ENCODE measurements around the gene C17orf75.

The C17orf75 gene

DNA sequence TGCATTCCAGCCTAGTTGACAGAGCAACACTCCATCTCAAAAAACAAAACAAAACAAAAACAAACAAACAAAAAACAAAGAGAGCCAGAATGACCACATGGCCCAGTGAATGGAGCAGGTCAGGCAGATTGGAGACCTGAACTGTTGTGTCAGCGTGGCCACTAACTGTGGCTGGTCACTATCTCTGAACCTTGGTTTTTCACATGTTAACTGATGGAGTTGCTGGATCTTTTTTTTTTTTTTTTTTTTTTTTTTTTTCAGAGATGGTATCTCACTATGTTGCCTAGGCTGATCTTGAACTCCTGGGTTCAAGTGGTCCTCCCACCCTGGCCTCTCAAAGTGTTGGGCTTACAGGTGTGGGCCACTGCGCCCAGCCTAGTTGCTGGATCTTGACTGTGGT lies 44.5 kb downstream of the C17orf75 start:
- POLR2A ChIA-PET = no interaction called here
- CTCF ChIA-PET = interaction anchor here (1.7 kb wide), 1 partner anchor 45 kb away, joined by 4 read pairs; no protein-coding TSS in a partner anchor
- TF ChIP-seq, protein P1, sequence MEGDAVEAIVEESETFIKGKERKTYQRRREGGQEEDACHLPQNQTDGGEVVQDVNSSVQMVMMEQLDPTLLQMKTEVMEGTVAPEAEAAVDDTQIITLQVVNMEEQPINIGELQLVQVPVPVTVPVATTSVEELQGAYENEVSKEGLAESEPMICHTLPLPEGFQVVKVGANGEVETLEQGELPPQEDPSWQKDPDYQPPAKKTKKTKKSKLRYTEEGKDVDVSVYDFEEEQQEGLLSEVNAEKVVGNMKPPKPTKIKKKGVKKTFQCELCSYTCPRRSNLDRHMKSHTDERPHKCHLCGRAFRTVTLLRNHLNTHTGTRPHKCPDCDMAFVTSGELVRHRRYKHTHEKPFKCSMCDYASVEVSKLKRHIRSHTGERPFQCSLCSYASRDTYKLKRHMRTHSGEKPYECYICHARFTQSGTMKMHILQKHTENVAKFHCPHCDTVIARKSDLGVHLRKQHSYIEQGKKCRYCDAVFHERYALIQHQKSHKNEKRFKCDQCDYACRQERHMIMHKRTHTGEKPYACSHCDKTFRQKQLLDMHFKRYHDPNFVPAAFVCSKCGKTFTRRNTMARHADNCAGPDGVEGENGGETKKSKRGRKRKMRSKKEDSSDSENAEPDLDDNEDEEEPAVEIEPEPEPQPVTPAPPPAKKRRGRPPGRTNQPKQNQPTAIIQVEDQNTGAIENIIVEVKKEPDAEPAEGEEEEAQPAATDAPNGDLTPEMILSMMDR (IDR thresholded peaks at IDR 0.05; ENCODE audit: insufficient read depth, low read length, missing control alignments) = no peak

DNA sequence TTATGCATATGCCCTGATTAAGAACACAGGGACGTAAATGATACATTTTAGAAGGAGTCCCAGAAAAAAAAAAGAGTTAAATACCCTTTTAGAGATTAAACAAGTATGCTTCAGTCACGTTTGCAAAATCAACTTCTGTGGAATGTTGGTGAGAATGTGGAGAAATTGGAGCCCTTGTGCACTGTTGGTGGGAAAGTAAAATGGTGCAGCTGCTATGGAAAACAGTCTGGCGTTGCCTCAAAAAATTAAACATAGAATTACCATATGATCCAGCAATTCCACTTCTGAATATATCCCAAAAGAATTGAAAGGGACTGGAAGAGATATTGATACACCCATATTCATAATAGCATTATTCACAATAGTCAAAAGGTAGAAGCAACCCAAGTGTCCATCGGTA lies 49.9 kb downstream of the C17orf75 start:
- TF ChIP-seq, protein P1 (IDR thresholded peaks at IDR 0.05; ENCODE audit: insufficient read depth, low read length, missing control alignments) = no peak
- ChIA-PET CTCF (no interaction called here), POLR2A (no interaction called here)
- H3K4me3 ChIP-seq (ENCODE audit: low read depth, low read length) = no peak overlapping the region
- DNase-seq (ENCODE audit: low read depth, low spot score) = no peak

More for the DNA sequence above, 44.5 kb downstream of the C17orf75 start:
- no peak overlapping the region for H3K4me3 ChIP-seq (ENCODE audit: low read depth, low read length)
- DNase-seq (ENCODE audit: low read depth, low spot score) = no peak

DNA sequence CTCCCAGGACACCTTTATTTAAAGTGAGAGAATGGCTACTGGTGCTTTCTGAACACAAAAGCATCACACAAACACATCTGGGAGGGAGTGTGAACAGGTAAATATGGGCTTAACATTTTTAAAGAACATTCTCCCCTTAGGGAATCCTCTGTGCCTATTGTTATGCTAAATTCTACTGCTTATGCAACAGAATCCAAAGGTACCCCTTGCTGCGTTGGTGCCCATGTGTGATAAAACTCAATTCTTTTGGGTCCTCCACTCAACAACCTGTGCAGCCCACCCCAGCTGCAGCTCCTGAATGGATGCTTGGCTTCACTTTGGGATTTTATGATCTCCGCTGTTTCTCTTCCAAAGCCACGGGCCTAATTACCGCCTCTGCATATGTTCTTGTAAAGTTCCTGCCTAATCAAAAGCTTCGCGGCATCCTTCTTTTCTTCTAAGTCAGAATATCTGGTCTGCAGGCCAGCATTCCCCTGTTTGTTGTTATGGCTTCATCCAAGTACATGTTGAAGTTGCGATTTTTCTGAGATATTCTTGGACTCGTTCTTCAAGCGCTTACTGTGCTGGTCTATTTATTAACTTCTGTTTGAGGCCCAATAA lies 52.4 kb downstream of the C17orf75 start:
- ChIA-PET CTCF (interaction anchor here (1.1 kb wide), 1 partner anchor 30 kb away, joined by 4 read pairs; no protein-coding TSS in a partner anchor), POLR2A (no interaction called here)
- DNase-seq (ENCODE audit: low read depth, low spot score) = no peak
- TF ChIP-seq, protein P1 (IDR thresholded peaks at IDR 0.05; ENCODE audit: insufficient read depth, low read length, missing control alignments) = no peak
- no peak overlapping the region for H3K4me3 ChIP-seq (ENCODE audit: low read depth, low read length)

DNA sequence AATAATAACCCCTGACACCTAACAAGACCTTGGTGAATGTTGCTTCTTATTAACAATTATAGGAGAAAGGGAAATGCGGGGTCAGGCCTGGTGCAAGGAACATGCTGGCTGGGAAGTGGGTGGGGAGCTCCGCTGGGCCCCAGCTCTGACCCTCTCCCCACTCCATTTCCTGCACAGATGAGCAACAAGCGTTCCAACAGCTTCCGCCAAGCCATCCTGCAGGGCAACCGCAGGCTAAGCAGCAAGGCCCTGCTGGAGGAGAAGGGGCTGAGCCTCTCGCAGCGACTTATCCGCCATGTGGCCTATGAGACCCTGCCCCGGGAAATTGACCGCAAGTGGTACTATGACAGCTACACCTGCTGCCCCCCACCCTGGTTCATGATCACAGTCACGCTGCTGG lies 53.4 kb downstream of the C17orf75 start:
- no peak overlapping the region for H3K4me3 ChIP-seq (ENCODE audit: low read depth, low read length)
- no peak for DNase-seq (ENCODE audit: low read depth, low spot score)
- TF ChIP-seq, protein P1 (IDR thresholded peaks at IDR 0.05; ENCODE audit: insufficient read depth, low read length, missing control alignments) = no peak
- ChIA-PET POLR2A (no interaction called here), CTCF (no interaction called here)

DNA sequence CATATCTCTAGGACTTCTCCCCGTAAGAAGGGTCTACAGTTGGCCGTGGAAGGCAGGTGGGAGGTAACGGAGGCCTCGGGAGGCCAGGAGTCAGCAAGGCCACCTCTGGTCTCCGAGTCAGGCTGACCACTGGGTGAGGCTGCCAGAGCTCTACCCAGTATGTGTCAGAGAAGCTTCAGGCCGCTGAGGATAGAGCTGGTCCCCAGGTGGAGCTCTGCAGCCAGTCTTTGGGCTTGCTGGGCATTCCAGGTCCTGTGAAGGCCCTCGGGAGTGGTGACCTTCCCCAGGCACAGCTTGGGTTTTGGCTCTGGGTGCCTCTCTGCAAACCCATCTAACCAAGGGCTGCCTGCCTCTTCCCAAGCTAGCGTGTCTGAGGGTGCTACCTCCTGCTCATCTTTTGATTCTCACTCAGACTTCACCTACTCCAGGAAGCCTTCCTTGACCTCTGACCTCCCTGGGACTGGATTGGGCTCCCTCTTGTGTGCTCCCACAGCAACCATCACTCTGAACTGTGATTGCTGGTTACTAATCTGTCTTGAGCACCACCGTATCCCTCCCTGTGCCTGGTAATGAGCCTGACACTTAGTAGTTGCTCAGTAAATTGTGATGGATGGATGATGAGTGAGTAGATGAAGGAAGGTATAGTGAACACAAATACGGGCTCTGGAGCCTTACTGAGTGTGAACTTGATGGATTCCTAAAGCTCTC lies 54.0 kb downstream of the C17orf75 start:
- TF ChIP-seq, protein P1 (IDR thresholded peaks at IDR 0.05; ENCODE audit: insufficient read depth, low read length, missing control alignments) = no peak
- DNase-seq (ENCODE audit: low read depth, low spot score) = no peak
- POLR2A ChIA-PET = interaction anchor here (1.7 kb wide), 1 partner anchor 14 kb away, joined by 3 read pairs; no protein-coding TSS in a partner anchor
- CTCF ChIA-PET = interaction anchor here (1.2 kb wide), 1 partner anchor 11 kb away, joined by 3 read pairs; no protein-coding TSS in a partner anchor
- H3K4me3 ChIP-seq (ENCODE audit: low read depth, low read length) = no peak overlapping the region

DNA sequence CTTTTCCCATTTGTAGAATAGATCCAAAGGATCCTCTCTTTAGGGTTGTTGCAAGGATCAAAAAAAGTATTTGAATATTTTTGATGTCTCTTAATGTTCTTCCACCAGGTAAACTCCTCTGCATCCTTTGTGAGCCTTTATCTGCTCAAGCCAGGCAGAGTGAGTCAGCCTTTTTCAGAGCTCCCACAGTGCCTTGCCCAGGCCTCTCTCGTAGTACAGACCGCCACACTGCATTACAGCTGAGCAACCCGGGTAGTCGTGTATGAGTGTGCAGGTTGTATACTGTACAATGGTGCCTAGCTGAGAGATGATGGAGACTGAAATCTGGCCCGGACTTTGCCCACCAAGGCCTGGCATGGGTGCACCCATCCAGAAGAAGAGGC lies 55.5 kb downstream of the C17orf75 start:
- H3K4me3 ChIP-seq (ENCODE audit: low read depth, low read length) = no peak overlapping the region
- ChIA-PET CTCF (interaction anchor here (1.2 kb wide), 1 partner anchor 12 kb away, joined by 3 read pairs; no protein-coding TSS in a partner anchor), POLR2A (no interaction called here)
- TF ChIP-seq, protein P1 (IDR thresholded peaks at IDR 0.05; ENCODE audit: insufficient read depth, low read length, missing control alignments) = no peak
- no peak for DNase-seq (ENCODE audit: low read depth, low spot score)

All from AG04449 (cell line).